H1 (cell line): ENCODE results near the gene NR1D2. TPM values are rescaled to one million over a fixed set of nuclear protein-coding genes. Genes with fewer than 3 reads are reported as not detected.
A peak's percentile ranks its signal among the peaks of the same experiment; 100 is the strongest.

ENCODE experiments used
- CTCF ChIA-PET: fragments of 300-600 bp; sonication (Branson Sonifier 250); formaldehyde crosslinking; loops from one replicate; lab custom pipeline; 2021; ENCODE audit not compliant: partially characterized antibody; lab: Charles Lee
- POLR2A ChIA-PET: fragments of 300-600 bp; sonication (Branson Sonifier 250); formaldehyde crosslinking; loops from one replicate; lab custom pipeline; 2021; ENCODE audit warnings: inconsistent platforms; ENCODE audit not compliant: partially characterized antibody; lab: Charles Lee
- DNase-seq, 2 experiments: peaks; one replicate each; pipeline versions ENCODE4 v3.0.0 to v3.0.0-alpha.2; 2010 to 2022; ENCODE audit warnings: low spot score in 2 of 2, low read depth in 1 of 2, mixed read lengths in 1 of 2
- FAIRE-seq: peaks from 2 replicates; lab custom pipeline; 2011; peaks lifted over from hg19 to GRCh38; lab: Jason Lieb, UNC
- H2AFZ ChIP-seq: 2 replicates; pipeline ENCODE4 v1.8.1; 2012; ENCODE audit warnings: low read length, inconsistent platforms
- H2AK5ac ChIP-seq: 2 replicates; pipeline ENCODE4 v1.6.1; 2013; ENCODE audit warnings: low read depth, low read length
- H2BK120ac ChIP-seq: replicated peaks from 2 replicates; pipeline ENCODE3; 2013; ENCODE audit warnings: low read depth, low read length, inconsistent platforms
- H2BK12ac ChIP-seq: 2 replicates; pipeline ENCODE4 v1.6.1; 2013; ENCODE audit warnings: low read depth, low read length
- H2BK15ac ChIP-seq: 2 replicates; pipeline ENCODE4 v1.6.1; 2013; ENCODE audit warnings: low read length
- H2BK20ac ChIP-seq: 2 replicates; pipeline ENCODE4 v1.6.1; 2013; ENCODE audit warnings: low read length
- H2BK5ac ChIP-seq: 2 replicates; pipeline ENCODE4 v1.6.1; 2013; ENCODE audit warnings: low read depth, low read length
- H3K14ac ChIP-seq: 2 replicates; pipeline ENCODE4 v1.6.1; 2013; ENCODE audit warnings: inconsistent platforms; ENCODE audit not compliant: insufficient read length
- H3K18ac ChIP-seq: 2 replicates; pipeline ENCODE4 v1.6.1; 2013; ENCODE audit warnings: low read length; ENCODE audit errors: extremely low read depth
- H3K23ac ChIP-seq: 2 replicates; pipeline ENCODE4 v1.6.1; 2013; ENCODE audit warnings: inconsistent platforms; ENCODE audit not compliant: insufficient read length
- H3K23me2 ChIP-seq: 2 replicates; pipeline ENCODE4 v1.6.1; 2013; ENCODE audit warnings: low read depth, low read length
- H3K27ac ChIP-seq: 2 replicates; pipeline ENCODE4 v1.6.1; 2011; ENCODE audit warnings: low read depth, low read length, inconsistent platforms
- H3K27me3 ChIP-seq, 4 experiments: replicated peaks in 1 of 4; 1 replicate in 1 of 4; 2 replicates in 3 of 4; pipeline versions ENCODE4 v1.6.1 to v1.8.1; 2011 to 2013; ENCODE audit warnings: low read length in 3 of 4, mild to moderate bottlenecking in 3 of 4, inconsistent platforms in 2 of 4, mixed read lengths in 2 of 4, moderate library complexity in 1 of 4; ENCODE audit not compliant: control insufficient read depth in 3 of 4, insufficient read depth in 3 of 4; ENCODE audit errors: extremely low read depth in 1 of 4
- H3K36me3 ChIP-seq, 4 experiments: 2 replicates each; pipeline versions ENCODE4 v1.6.1 to v1.8.1; 2011 to 2013; ENCODE audit warnings: mild to moderate bottlenecking in 4 of 4, low read length in 3 of 4, moderate library complexity in 2 of 4, control low read depth in 1 of 4, inconsistent platforms in 1 of 4; ENCODE audit not compliant: insufficient read depth in 4 of 4, control insufficient read depth in 2 of 4
- H3K4ac ChIP-seq: replicated peaks from 2 replicates; pipeline ENCODE3; 2013; ENCODE audit warnings: low read length, low read depth, mixed read lengths, inconsistent platforms; ENCODE audit not compliant: insufficient read length
- H3K4me1 ChIP-seq, 4 experiments: replicated peaks in 1 of 4; 1 replicate in 1 of 4; 2 replicates in 3 of 4; pipeline versions ENCODE4 v1.6.1 to v1.8.1; 2011 to 2013; ENCODE audit warnings: low read length in 3 of 4, inconsistent platforms in 2 of 4, mixed read lengths in 1 of 4; ENCODE audit not compliant: insufficient read depth in 4 of 4, control insufficient read depth in 3 of 4
- H3K4me2 ChIP-seq, 2 experiments: 2 replicates each; pipeline versions ENCODE4 v1.6.1 to v1.8.1; 2011 to 2013; ENCODE audit warnings: low read depth in 2 of 2, low read length in 2 of 2, control low read depth in 1 of 2, inconsistent platforms in 1 of 2, mild to moderate bottlenecking in 1 of 2; ENCODE audit not compliant: insufficient read depth in 1 of 2
- H3K4me3 ChIP-seq, 4 experiments: fragments of 200-600, 300-600 bp in 1 of 4; sonication (generic), shearing (Covaris generic), sonication (Bioruptor Twin) in 1 of 4; 2 replicates each; pipeline versions ENCODE4 v1.5.1 to v1.8.1; 2011 to 2016; ENCODE audit warnings: low read length in 4 of 4, low read depth in 3 of 4, control low read depth in 2 of 4, inconsistent platforms in 2 of 4, mild to moderate bottlenecking in 2 of 4, mixed read lengths in 1 of 4, moderate library complexity in 1 of 4; ENCODE audit not compliant: insufficient read depth in 2 of 4; ENCODE audit errors: extremely low read depth in 1 of 4
- H3K56ac ChIP-seq: replicated peaks from 2 replicates; pipeline ENCODE3; 2013; ENCODE audit warnings: low read depth, mild to moderate bottlenecking, mixed read lengths, low read length, inconsistent platforms; ENCODE audit not compliant: insufficient read length
- H3K79me1 ChIP-seq: 2 replicates; pipeline ENCODE4 v1.6.1; 2013; ENCODE audit warnings: low read depth, low read length, control low read depth
- H3K79me2 ChIP-seq, 2 experiments: 2 replicates each; pipeline versions ENCODE4 v1.6.1 to v1.8.1; 2012 to 2013; ENCODE audit warnings: low read length in 2 of 2, mild to moderate bottlenecking in 2 of 2, inconsistent platforms in 1 of 2; ENCODE audit not compliant: insufficient read depth in 2 of 2, control insufficient read depth in 1 of 2
- H3K9ac ChIP-seq, 4 experiments: replicated peaks in 1 of 4; 1 replicate in 1 of 4; 2 replicates in 3 of 4; pipeline versions ENCODE4 v1.6.1 to v1.8.1; 2011 to 2013; ENCODE audit warnings: low read depth in 3 of 4, low read length in 3 of 4, control low read depth in 2 of 4, mild to moderate bottlenecking in 2 of 4, moderate library complexity in 2 of 4, inconsistent platforms in 1 of 4; ENCODE audit errors: extremely low read depth in 1 of 4
- H3K9me3 ChIP-seq, 2 experiments: 2 replicates each; pipeline versions ENCODE4 v1.6.1 to v1.8.1; 2012 to 2013; ENCODE audit warnings: mild to moderate bottlenecking in 2 of 2, moderate library complexity in 2 of 2, control low read depth in 1 of 2, inconsistent platforms in 1 of 2, low read depth in 1 of 2, low read length in 1 of 2, mixed read lengths in 1 of 2; ENCODE audit not compliant: insufficient read depth in 2 of 2
- H4K20me1 ChIP-seq, 2 experiments: replicated peaks in 1 of 2; 2 replicates each; pipeline versions ENCODE3 to v1.8.1; 2011 to 2013; ENCODE audit warnings: inconsistent platforms in 2 of 2, low read length in 2 of 2, mild to moderate bottlenecking in 1 of 2; ENCODE audit not compliant: insufficient read depth in 2 of 2, control insufficient read depth in 1 of 2
- H4K5ac ChIP-seq: 2 replicates; pipeline ENCODE4 v1.6.1; 2013; ENCODE audit warnings: low read length, low read depth, mixed read lengths, inconsistent platforms; ENCODE audit not compliant: insufficient read length
- H4K8ac ChIP-seq: 2 replicates; pipeline ENCODE4 v1.8.0; 2013; ENCODE audit warnings: mild to moderate bottlenecking, moderate library complexity, low read length, inconsistent platforms; ENCODE audit not compliant: insufficient read depth; ENCODE audit errors: extremely low read depth
- H4K91ac ChIP-seq: replicated peaks from 2 replicates; pipeline ENCODE3; 2013; ENCODE audit warnings: low read length, mixed read lengths, inconsistent platforms; ENCODE audit not compliant: insufficient read length
- CTCF ChIP-seq, 3 experiments: IDR thresholded peaks; 1 replicate in 2 of 3; 2 replicates in 1 of 3; pipeline versions ENCODE4 v1.5.1 to v1.6.1; 2011; ENCODE audit warnings: low read length in 3 of 3, mild to moderate bottlenecking in 3 of 3, inconsistent platforms in 2 of 3, low read depth in 1 of 3, moderate library complexity in 1 of 3; ENCODE audit not compliant: insufficient read depth in 1 of 3; ENCODE audit errors: control extremely low read depth in 1 of 3
- WGBS, 2 experiments: shearing (Covaris generic) in 1 of 2; methylation state at CpG; one replicate each; pipeline versions ENCODE4 v1.1.6 to v1.1.7; 2013 to 2015; ENCODE audit warnings: low lambda C conversion rate in 2 of 2, mixed read lengths in 2 of 2, inconsistent platforms in 1 of 2, low coverage in 1 of 2, missing lambda C conversion rate in 1 of 2; ENCODE audit not compliant: insufficient replicate concordance in 2 of 2, insufficient coverage in 1 of 2, insufficient read length in 1 of 2; ENCODE audit errors: extremely low coverage in 1 of 2, missing lambda C conversion rate in 1 of 2; 5-methylcytosine and 5-hydroxymethylcytosine counted together
- polyA plus RNA-seq, 7 experiments: library from polyadenylated mRNA; depleted of rRNA in 3 of 7; stranded (reverse) in 5 of 7; unstranded in 2 of 7; fragments of >200 nt in 5 of 7; fragments of 200-250 nt in 2 of 7; gene quantifications; 1 replicate in 5 of 7; 2 replicates in 1 of 7; 4 replicates in 1 of 7; pipeline versions ENCODE4 v1.2.1 to v1.2.3, GENCODE V29; 2011 to 2013; ENCODE audit warnings: missing spikeins in 2 of 7, mixed read lengths in 2 of 7
- total RNA-seq: library from RNA; stranded (reverse); fragmentation: NEBNext Ultra II Directional; extraction: Animal tissue kit (Norgen Biotek cat#: 25700); gene quantifications from 2 replicates; pipeline ENCODE4 v1.2.1, GENCODE V29; 2021

Gene NR1D2
- total and polyA plus RNA-seq, 2 of the 8 experiments (the other 6 are each of a cell fraction or from before 2014, with no cell fraction given): 5.9 to 21.7 TPM

- no peak for FAIRE-seq
- H3K9ac ChIP-seq: no peak overlapping the region
- no peak overlapping the region for H4K91ac ChIP-seq
- no peak overlapping the region for H2BK12ac ChIP-seq
- H2BK15ac ChIP-seq: no peak overlapping the region
- H3K56ac ChIP-seq: no peak overlapping the region
- no peaks in the 10 kb centered on the region for H3K27me3 ChIP-seq
- H3K23ac ChIP-seq: no peak overlapping the region
- POLR2A ChIA-PET: no interaction called here
- H4K20me1 ChIP-seq: no peaks in the 10 kb centered on the region
- peak overlapping the region; percentile 65; the same call in 1 of the 2 replicates for H2AFZ ChIP-seq
- H3K4me2 ChIP-seq: no peak overlapping the region
- H3K36me3 ChIP-seq: no peaks in the 10 kb centered on the region
- H2AK5ac ChIP-seq: no peak overlapping the region
- H4K5ac ChIP-seq: no peak overlapping the region
- DNase-seq: no peak
- H3K4me3 ChIP-seq: no peak overlapping the region
- H3K4ac ChIP-seq: no peak overlapping the region
- no peak for TF ChIP-seq CTCF (IDR thresholded peaks at IDR 0.05; ENCODE audit: control extremely low read depth in 1 of 3, insufficient read depth in 1 of 3, low read depth in 1 of 3, low read length in 3 of 3)
- TF ChIP-seq, all 59 proteins: peak for 0
- Histone ChIP-seq H2BK20ac (no peak overlapping the region), H3K9me3 (no peaks in the 10 kb centered on the region), H3K27ac (no peak overlapping the region), H3K23me2 (no peaks in the 10 kb centered on the region), H3K79me2 (no peaks in the 10 kb centered on the region), H2BK120ac (no peak overlapping the region), H3K18ac (no peak overlapping the region), H2BK5ac (no peak overlapping the region), H3K4me1 (no peaks in the 10 kb centered on the region; a peak in 1 of 7 replicates), H3K14ac (no peak overlapping the region), H3K79me1 (no peaks in the 10 kb centered on the region), H4K8ac (peak overlapping the region; percentile 15; the same call in 1 of the 2 replicates)
- 87% methylated on average over 4 of the region's 4 CpGs; no CpG with 5 or more reads in 1 of the 2 experiments for whole genome bisulfite sequencing, 2 experiments
- CTCF ChIA-PET: interaction anchor here (1.3 to 1.9 kb wide), 4 partner anchors 20 to 131 kb away, joined by 3 to 5 read pairs (median 4); no protein-coding TSS in a partner anchor
Measured at GRCh38 chr3:24019585-24019984, 74.5 kb downstream of the NR1D2 start.
